HG03439 (cell line): ENCODE measurements around the gene NRG2.

Source experiments
- ATAC-seq: cut with Tn5 transposase; IDR thresholded peaks from one replicate; pipeline ENCODE4 v1.9.1; 2021; ENCODE audit warnings: mild to moderate bottlenecking, moderate library complexity; ENCODE audit not compliant: unreplicated experiment

The NRG2 gene

DNA sequence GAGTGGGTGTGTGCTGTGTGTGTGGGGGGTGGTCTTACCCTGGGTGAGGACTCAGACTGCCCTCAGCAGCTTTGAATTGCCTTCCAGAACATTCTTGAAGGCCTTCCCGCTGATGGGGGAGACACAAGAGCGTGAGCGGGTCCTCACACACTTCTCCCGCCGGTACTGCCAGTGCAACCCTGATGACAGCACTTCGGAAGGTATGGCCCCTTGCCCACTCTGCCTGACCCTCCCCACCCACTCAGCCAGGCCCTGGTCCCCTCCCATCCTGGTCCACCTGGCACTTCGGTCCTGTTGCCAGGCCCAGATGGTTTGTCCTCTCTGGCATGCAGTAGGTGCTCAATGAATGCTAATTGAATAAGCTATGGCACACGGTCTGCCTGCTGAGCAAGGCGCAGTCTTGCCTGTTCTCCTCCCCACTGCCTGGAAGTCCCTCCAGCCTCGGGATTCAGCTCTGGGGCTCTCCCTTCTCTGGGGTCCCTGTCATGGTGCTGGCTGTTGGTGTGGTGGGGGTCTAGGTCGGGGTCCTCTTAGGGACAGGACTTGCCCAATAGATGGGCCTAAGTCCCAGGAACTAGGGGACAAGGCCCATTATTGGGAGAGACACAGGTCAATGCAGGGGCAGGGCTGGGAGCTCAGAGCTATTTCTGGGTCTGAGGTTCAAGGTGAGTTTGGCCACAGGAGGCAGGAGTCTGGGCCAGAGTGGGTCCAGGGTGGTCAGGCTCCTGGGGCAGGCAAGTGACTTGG is 221.1 kb downstream of the NRG2 start:
- ATAC-seq, result no peak

GRCh38 chr5:139820606-139821005 is 222.5 kb downstream of the NRG2 start:
- ATAC-seq, result no peak

- ATAC-seq, result no peak
Measured at GRCh38 chr5:139820130-139820529, 223.0 kb downstream of the NRG2 start.

DNA sequence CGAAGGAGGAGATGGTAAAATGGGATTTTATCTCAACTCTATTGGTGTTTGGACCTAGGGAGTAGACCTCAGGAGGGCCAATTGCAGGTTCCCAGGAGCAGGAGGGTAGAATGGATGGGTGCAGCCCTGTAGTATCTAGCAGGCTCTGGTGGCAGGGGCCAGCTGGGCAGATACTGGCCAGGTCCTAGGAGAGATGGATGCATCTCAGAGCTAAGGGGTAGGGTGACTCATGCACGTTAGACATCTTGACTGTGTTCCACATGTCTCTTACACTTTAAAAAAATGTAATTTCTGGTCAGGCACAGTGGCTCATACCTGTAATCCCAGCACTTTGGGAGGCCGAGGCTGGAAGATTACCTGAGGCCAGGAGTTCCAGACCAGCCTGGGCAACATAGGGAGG is 225.1 kb downstream of the NRG2 start:
- no peak for ATAC-seq

DNA sequence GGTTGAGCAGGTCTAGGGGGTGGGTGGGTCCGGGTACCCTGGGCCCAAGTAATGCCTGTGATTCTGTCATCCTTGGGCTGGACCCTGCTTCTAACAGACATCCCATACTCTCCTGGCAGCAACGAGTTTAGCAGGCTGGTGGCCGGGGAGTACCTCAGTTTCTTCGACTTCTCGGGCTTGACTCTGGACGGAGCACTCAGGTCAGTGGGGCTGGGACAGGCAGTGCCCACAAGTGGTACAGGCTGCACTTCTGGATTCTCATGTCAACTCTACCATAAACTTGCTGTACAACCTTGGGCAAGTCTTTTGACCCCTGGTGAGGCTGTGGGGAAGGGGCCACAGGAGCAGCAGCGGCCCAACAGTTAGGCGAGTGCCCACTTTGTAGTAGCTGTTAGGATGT is 225.7 kb downstream of the NRG2 start:
- ATAC-seq, result no peak

DNA sequence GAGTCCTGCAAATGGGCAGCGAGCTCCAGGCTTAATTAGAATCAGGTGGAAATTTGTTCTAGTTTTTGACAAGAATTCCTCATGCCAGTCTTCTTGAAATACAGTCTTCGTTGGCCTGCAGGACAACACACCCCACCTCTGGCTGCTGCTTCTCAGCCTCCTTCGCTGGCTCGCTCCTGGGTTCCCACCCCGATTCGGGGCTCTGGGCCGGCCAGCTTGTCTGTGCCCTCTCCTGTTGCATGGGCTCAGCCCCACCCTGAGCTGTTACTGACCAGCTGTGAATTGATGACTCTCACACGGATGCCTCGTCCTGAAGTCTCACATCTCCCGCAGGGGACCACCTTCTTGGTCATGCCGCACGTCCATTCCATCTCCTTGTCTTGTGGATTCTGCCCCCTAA is 226.5 kb downstream of the NRG2 start:
- ATAC-seq, result no peak

GRCh38 chr5:139814704-139815280 is 228.3 kb downstream of the NRG2 start:
- no peak for ATAC-seq

DNA sequence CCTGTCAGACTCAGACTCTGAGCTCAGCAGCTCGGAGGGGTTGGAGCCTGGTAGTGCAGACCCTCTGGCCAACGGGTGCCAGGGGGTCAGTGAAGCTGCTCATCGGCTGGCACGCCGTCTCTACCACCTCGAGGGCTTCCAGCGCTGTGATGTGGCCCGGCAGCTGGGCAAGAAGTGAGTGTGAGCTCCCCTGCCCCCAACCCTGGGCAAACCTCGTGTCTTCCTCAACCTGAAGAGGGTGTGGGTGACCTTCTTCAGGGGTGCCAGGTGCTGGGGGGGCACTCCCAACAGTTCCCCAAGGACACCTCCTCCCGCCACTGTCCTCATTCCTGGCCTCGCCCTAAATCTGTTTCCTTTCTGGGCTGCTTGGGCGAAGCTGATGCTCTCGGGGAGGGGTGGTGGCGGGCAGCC is 228.9 kb downstream of the NRG2 start:
- ATAC-seq, result no peak

GRCh38 chr5:139812836-139813805 is 230.0 kb downstream of the NRG2 start:
- no peak for ATAC-seq

DNA sequence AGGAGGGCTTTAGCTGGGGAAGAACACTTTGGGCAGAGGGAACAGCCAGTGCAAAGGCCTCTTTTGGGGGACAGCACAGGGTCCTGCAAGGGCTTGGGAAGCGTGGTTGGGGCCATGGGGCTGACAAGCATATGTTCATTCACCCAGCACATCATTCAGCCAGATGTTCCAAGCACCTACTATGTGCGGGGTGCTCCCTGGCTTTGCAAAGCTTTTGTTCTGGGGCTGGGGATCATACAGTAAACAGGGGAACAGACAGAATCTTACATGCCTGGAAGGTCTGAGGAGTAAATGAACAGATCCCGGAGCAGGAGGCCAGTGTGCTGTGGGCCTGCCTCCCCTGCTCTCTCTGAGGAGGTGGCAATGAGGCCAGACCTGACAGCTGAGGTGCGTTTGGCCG is 230.8 kb downstream of the NRG2 start:
- no peak for ATAC-seq

- no peak for ATAC-seq
Measured at GRCh38 chr5:139811274-139811607, 231.9 kb downstream of the NRG2 start.

DNA sequence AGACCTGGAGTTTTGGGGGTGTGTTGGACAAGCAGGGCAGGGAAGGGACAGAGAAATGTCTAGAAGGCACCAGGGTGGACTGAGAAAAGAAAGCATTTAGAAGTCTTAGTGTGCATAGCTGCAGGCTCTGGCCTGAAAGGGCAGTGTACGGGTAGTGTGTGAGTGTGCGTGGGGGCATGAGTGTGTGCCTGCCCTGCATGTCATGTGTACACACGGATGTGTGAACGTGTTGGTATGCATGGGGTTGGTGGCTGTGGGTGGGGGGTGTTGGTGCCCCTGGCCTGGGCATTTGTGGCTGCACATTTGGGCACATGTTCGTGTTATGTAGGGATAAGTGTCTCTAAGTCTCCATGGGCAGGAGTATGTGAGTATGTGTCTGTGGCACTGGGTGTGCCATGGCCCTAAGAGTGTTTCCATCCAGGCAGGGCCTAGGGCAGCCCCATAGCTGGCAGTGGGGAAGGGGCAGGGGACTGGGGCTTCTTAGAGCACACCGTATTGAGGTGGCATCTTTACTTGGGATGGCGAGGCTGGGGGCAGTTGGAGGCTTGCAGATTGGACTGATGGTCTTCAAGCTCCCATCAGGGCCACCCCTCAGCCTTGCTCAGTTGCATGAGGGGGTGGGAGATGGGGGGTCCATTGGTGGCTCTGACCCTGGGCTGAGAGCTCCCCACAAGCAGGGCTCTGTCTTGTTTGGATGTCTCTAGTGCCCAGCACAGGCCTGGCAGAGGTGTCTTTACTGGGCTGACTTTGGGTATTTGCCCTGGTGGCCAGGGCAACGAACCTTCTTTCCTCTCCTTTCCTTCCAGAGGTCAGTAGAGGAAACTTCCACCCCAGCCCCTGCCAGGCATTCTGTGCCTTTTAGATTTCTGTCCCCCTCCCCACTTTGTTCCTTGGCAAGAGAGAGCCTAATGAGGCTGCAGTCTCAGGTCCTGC is 232.5 kb downstream of the NRG2 start:
- no peak for ATAC-seq

GRCh38 chr5:139809331-139809810 is 233.7 kb downstream of the NRG2 start:
- ATAC-seq, result no peak

- ATAC-seq, result no peak
Measured at GRCh38 chr5:139808481-139809330, 234.4 kb downstream of the NRG2 start.

GRCh38 chr5:139807647-139808030 is 235.5 kb downstream of the NRG2 start:
- no peak for ATAC-seq

DNA sequence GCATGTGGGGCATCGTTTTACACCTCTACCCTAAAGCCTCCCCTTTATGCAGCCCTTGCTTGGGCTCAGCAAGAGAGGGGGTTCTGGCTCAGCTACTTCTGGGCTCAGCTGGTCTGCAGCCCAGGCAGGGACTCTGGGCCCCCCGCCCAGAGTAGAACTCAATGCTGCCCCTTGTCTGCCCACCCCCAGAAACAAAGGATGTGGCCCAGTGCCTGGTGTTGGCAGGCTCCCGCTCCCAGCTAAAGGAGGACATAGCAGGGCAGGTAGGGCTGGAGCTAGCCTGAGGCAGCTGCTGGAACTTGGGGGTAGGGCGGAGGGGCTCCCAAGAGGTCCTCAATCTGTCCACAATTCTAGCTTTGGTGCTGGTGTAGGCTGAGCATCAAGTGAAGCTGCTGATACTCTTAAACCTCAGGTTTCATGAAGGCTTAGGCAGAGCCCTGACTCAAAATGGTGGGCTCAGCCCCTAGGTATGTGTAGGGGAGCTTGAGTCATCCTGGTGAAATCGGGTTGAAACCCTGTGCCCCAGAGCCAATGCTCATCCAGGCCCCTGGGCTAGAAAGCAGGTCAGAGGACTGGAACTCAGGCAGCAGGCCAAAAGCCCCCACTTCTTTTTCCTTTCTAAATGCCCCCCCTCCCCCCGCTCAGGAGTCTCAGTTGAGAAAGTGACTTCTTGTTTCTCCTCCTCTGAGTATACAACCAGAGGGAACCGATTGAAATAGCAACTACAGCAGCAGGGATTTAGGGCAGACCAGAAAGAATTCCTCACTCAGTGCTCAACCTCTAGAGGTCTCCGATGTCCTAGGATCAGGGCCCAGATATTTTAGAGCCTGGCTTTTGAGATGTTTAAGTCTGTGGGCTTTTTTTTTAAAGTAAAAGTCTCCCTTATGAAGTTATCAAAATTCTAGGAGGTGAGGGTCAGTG is 236.1 kb downstream of the NRG2 start:
- no peak for ATAC-seq

GRCh38 chr5:139806111-139806510 is 237.0 kb downstream of the NRG2 start:
- no peak for ATAC-seq

DNA sequence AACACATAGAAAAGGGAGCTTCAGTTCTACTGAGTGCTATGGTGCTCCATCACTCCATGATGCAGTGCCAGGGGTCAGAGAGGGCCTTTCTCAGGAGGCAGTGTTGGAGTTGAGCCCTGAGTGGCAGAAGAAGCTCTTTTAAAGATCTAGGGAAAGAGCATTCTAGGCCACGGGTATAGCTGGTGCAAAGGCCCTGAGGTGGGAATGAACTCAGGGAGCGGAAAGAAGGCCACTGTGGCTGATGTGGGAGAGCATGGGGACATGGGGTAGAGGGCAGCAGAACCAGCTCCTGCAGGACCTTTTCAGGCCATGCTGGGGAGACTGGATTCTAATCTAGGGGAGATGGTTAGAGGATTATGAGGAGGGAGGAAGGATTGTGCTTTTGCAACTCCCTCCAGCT is 237.6 kb downstream of the NRG2 start:
- ATAC-seq, result no peak
